Sciatic nerve (tissue), 2 donors: Measurements from ENCODE around the gene SLC25A21. TPM values are rescaled to one million over a fixed set of nuclear protein-coding genes. Genes with fewer than 3 reads are reported as not detected.
A peak's percentile ranks its signal among the peaks of the same experiment; 100 is the strongest.
"Not testable (repeated sequence)": the region's sequence is repeated elsewhere in the genome, so short reads cannot be mapped to it uniquely, and the experiment has no call there.

Source experiments
- ATAC-seq: fragments of 200-7000 bp; cut with Tn5 transposase; one replicate; pipeline ENCODE4 v1.9.1; 2020; ENCODE audit warnings: mild to moderate bottlenecking, moderate library complexity
- DNase-seq: peaks from one replicate; pipeline ENCODE4 v3.0.0-alpha.2; 2020; ENCODE audit warnings: low spot score
- intact Hi-C: fragments of 100-400 bp; cut with DNase I; formaldehyde crosslinking; loops from one replicate; pipeline ENCODE4 v1.14.2; 2022
- total RNA-seq: library from RNA; stranded (reverse); fragmentation: NEBNext Ultra II Directional; extraction: Animal tissue kit (Norgen Biotek cat#: 25700); gene quantifications from one replicate; pipeline ENCODE4 v1.2.1, GENCODE V29; 2021
- donor health status: DM: no; HTN: no; CAD: no.
- donor health status: DM: no; HTN: no; CAD: no.

The SLC25A21 gene
- total RNA-seq, 1 donor from 2014 or later: 1.4 TPM

GRCh38 chr14:37150414-37150813, 22.0 kb downstream of the SLC25A21 start:
- ATAC-seq (peak; percentile 65), DNase-seq (no peak)
- intact Hi-C loops: no loop called here

- intact Hi-C loops: no loop called here
- ATAC-seq: no peak
- no peak for DNase-seq
These were observed 25.0 kb downstream of the SLC25A21 start for GRCh38 chr14:37147310-37147880.

GRCh38 chr14:37146438-37146837, 26.0 kb downstream of the SLC25A21 start:
- ATAC-seq, intact Hi-C loops, DNase-seq: not testable (repeated sequence)

GRCh38 chr14:37145395-37145794, 27.0 kb downstream of the SLC25A21 start:
- DNase-seq (no peak), ATAC-seq (no peak)
- intact Hi-C loops: no loop called here

GRCh38 chr14:37144729-37145363, 27.6 kb downstream of the SLC25A21 start:
- intact Hi-C loops: no loop called here
- DNase-seq: no peak
- ATAC-seq: no peak

- intact Hi-C loops: no loop called here
- ATAC-seq: no peak
These were observed 28.9 kb downstream of the SLC25A21 start for GRCh38 chr14:37143475-37143874.

GRCh38 chr14:37142835-37143401, 29.5 kb downstream of the SLC25A21 start:
- DNase-seq (no peak), ATAC-seq (peak; percentile 93)
- intact Hi-C loops: no loop called here

More at GRCh38 chr14:37143475-37143874, 28.9 kb downstream of the SLC25A21 start:
- no peak for DNase-seq

GRCh38 chr14:37140176-37140575, 32.2 kb downstream of the SLC25A21 start:
- no peak for DNase-seq
- intact Hi-C loops: no loop called here
- ATAC-seq: no peak

- intact Hi-C loops: no loop called here
- DNase-seq: no peak
- ATAC-seq: no peak
These were observed 32.7 kb downstream of the SLC25A21 start for GRCh38 chr14:37139710-37140109.

- intact Hi-C loops: no loop called here
- DNase-seq (no peak), ATAC-seq (no peak)
These were observed 33.5 kb downstream of the SLC25A21 start for GRCh38 chr14:37138898-37139297.

GRCh38 chr14:37133284-37133913, 39.0 kb downstream of the SLC25A21 start:
- DNase-seq (no peak), ATAC-seq (no peak)
- intact Hi-C loops: no loop called here

GRCh38 chr14:37131205-37131604, 41.2 kb downstream of the SLC25A21 start:
- no peak for DNase-seq
- peak; percentile 36 for ATAC-seq
- intact Hi-C loops: no loop called here

GRCh38 chr14:37129047-37129446, 43.4 kb downstream of the SLC25A21 start:
- no peak for ATAC-seq
- no peak for DNase-seq
- intact Hi-C loops: no loop called here

- DNase-seq (no peak), ATAC-seq (no peak)
- intact Hi-C loops: no loop called here
These were observed 47.8 kb downstream of the SLC25A21 start for GRCh38 chr14:37124614-37125013.

GRCh38 chr14:37122919-37123639, 49.3 kb downstream of the SLC25A21 start:
- ATAC-seq (no peak), DNase-seq (no peak)
- intact Hi-C loops: no loop called here

GRCh38 chr14:37122288-37122687, 50.1 kb downstream of the SLC25A21 start:
- ATAC-seq: no peak
- intact Hi-C loops: no loop called here
- no peak for DNase-seq

- intact Hi-C loops: no loop called here
- ATAC-seq: no peak
- DNase-seq: no peak
These were observed 53.6 kb downstream of the SLC25A21 start for GRCh38 chr14:37118673-37119366.

GRCh38 chr14:37116933-37117849, 55.2 kb downstream of the SLC25A21 start:
- intact Hi-C loops: no loop called here

More at GRCh38 chr14:37116933-37117849, 55.2 kb downstream of the SLC25A21 start:
- ATAC-seq: no peak
- no peak for DNase-seq
